AG04450 (cell line): ENCODE results near the gene TCERG1L. TPM values are rescaled to one million over a fixed set of nuclear protein-coding genes. Genes with fewer than 3 reads are reported as not detected.

Experiments
- CTCF ChIA-PET: fragments of 300-600, 350-600 bp; formaldehyde crosslinking; extraction: SDS; loops from one replicate; lab custom pipeline; 2022; ENCODE audit warnings: antibody characterized with exemption, inconsistent platforms; lab: Charles Lee
- POLR2A ChIA-PET: fragments of 350-600 bp; formaldehyde crosslinking; extraction: SDS; loops from one replicate; lab custom pipeline; 2021; ENCODE audit warnings: antibody characterized with exemption, inconsistent platforms; lab: Yijun Ruan, JAX
- DNase-seq: peaks from one replicate; pipeline ENCODE4 v3.0.0-alpha.2; 2011; ENCODE audit warnings: low read depth, low spot score
- H3K27ac ChIP-seq: one replicate; pipeline ENCODE4 v1.5.1; 2012; ENCODE audit warnings: low read depth, low read length, control low read depth
- H3K27me3 ChIP-seq: one replicate; pipeline ENCODE4 v1.6.0; 2012; ENCODE audit warnings: low read length; ENCODE audit not compliant: control insufficient read depth, insufficient read depth
- H3K4me3 ChIP-seq: 2 replicates; pipeline ENCODE4 v1.5.1; 2011; ENCODE audit warnings: mild to moderate bottlenecking, low read depth, low read length, control low read depth
- H3K9me3 ChIP-seq: 2 replicates; pipeline ENCODE4 v1.5.1; 2012; ENCODE audit warnings: low read length; ENCODE audit not compliant: control insufficient read depth, insufficient read depth
- polyA plus RNA-seq: library from polyadenylated mRNA; depleted of rRNA; stranded (reverse); fragments of >200 nt; gene quantifications from 2 replicates; pipeline ENCODE4 v1.2.3, GENCODE V29; 2011
- TF ChIP-seq, protein P1 (sequence below): IDR thresholded peaks from 2 replicates; pipeline ENCODE4 v1.5.1; 2011; ENCODE audit warnings: low read depth, low read length, control low read depth, inconsistent platforms

The TCERG1L gene
- polyA plus RNA-seq, 1 experiment, result not detected

- POLR2A ChIA-PET, result no interaction called here
- CTCF ChIA-PET, result no interaction called here
- no peak overlapping the region for H3K27ac ChIP-seq
- H3K27me3 ChIP-seq, result no peaks in the 10 kb centered on the region
- DNase-seq, result no peak
- no peak overlapping the region for H3K4me3 ChIP-seq
- peaks cover 84% of the 10 kb centered on the region for H3K9me3 ChIP-seq
- TF ChIP-seq, protein P1, sequence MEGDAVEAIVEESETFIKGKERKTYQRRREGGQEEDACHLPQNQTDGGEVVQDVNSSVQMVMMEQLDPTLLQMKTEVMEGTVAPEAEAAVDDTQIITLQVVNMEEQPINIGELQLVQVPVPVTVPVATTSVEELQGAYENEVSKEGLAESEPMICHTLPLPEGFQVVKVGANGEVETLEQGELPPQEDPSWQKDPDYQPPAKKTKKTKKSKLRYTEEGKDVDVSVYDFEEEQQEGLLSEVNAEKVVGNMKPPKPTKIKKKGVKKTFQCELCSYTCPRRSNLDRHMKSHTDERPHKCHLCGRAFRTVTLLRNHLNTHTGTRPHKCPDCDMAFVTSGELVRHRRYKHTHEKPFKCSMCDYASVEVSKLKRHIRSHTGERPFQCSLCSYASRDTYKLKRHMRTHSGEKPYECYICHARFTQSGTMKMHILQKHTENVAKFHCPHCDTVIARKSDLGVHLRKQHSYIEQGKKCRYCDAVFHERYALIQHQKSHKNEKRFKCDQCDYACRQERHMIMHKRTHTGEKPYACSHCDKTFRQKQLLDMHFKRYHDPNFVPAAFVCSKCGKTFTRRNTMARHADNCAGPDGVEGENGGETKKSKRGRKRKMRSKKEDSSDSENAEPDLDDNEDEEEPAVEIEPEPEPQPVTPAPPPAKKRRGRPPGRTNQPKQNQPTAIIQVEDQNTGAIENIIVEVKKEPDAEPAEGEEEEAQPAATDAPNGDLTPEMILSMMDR, result no peak
These were observed 68.4 kb downstream of the TCERG1L start for GRCh38 chr10:131243076-131243475.

GRCh38 chr10:131242007-131242406, 69.5 kb downstream of the TCERG1L start:
- Histone ChIP-seq H3K27ac (no peak overlapping the region), H3K4me3 (no peak overlapping the region), H3K9me3 (peaks cover 84% of the 10 kb centered on the region), H3K27me3 (no peaks in the 10 kb centered on the region)
- TF ChIP-seq, protein P1, result no peak
- POLR2A ChIA-PET, result no interaction called here
- no peak for DNase-seq
- CTCF ChIA-PET, result no interaction called here

DNA sequence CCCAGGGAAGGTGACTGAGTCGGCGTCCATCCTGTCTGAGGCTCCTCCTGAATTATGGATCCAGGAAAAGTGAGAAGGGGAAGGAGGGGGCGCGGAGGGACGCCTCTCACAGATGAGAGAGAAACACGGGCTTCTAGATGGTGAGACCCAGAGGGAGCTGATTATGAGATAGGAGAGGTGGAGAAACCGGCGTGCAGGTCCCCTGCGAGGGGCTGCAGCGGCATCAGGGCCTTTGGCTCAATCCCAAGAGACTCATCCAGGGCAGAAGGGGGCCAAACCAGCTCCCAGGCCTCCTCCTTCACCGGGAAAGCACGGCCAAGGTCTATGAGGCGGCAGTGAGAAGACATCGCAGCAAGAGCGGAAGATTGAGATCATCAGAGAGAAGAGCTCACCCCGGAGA, 70.8 kb downstream of the TCERG1L start:
- Histone ChIP-seq H3K9me3 (peaks cover 80% of the 10 kb centered on the region), H3K27ac (no peak overlapping the region), H3K4me3 (no peak overlapping the region), H3K27me3 (no peaks in the 10 kb centered on the region)
- POLR2A ChIA-PET, result no interaction called here
- no peak for DNase-seq
- TF ChIP-seq, protein P1, result no peak
- CTCF ChIA-PET, result no interaction called here

GRCh38 chr10:131239926-131240325, 71.6 kb downstream of the TCERG1L start:
- ChIA-PET CTCF (no interaction called here), POLR2A (no interaction called here)
- Histone ChIP-seq H3K27me3 (no peaks in the 10 kb centered on the region), H3K9me3 (peaks cover 76% of the 10 kb centered on the region), H3K27ac (no peak overlapping the region), H3K4me3 (no peak overlapping the region)
- DNase-seq, result no peak
- TF ChIP-seq, protein P1, result no peak

GRCh38 chr10:131239450-131239849, 72.1 kb downstream of the TCERG1L start:
- ChIA-PET POLR2A (no interaction called here), CTCF (no interaction called here)
- no peak overlapping the region for H3K27ac ChIP-seq
- no peak overlapping the region for H3K4me3 ChIP-seq
- DNase-seq, result no peak
- TF ChIP-seq, protein P1, result no peak
- H3K9me3 ChIP-seq, result peaks cover 76% of the 10 kb centered on the region
- no peaks in the 10 kb centered on the region for H3K27me3 ChIP-seq
